Mammary epithelial cell (primary cell): Measurements from ENCODE around the gene ADGRB3.

Experiments used
- CTCF ChIP-seq, 2 donors: IDR thresholded peaks in 1 of 2; conservative IDR thresholded peaks in 1 of 2; 2 replicates each; pipeline ENCODE4 v1.5.1; 2011 to 2012; ENCODE audit warnings: inconsistent platforms in 2 of 2, low read length in 2 of 2, mild to moderate bottlenecking in 2 of 2, control low read depth in 1 of 2, low read depth in 1 of 2; ENCODE audit not compliant: insufficient read depth in 1 of 2; ENCODE audit errors: extremely low read depth in 1 of 2
- EZH2 ChIP-seq: IDR thresholded peaks from 2 replicates; pipeline ENCODE4 v1.6.1; 2012; ENCODE audit warnings: low read length, inconsistent platforms, borderline replicate concordance

- no peak for TF ChIP-seq CTCF (conservative IDR thresholded peaks at IDR 0.05 in 1 of 2, IDR thresholded peaks at IDR 0.05 in 1 of 2; ENCODE audit: extremely low read depth in 1 of 2, insufficient read depth in 1 of 2, low read depth in 1 of 2, low read length in 2 of 2)
- no peak for TF ChIP-seq EZH2
Measured at GRCh38 chr6:68632734-68633133, 2.3 kb upstream of the ADGRB3 start.
